SK-N-SH (cell line): Measurements from ENCODE around the gene SYT14. TPM values are rescaled to one million over a fixed set of nuclear protein-coding genes. Genes with fewer than 3 reads are reported as not detected.

ENCODE experiments used
- CTCF ChIA-PET: fragments of 300-600, 350-600 bp; formaldehyde crosslinking; extraction: SDS; loops from one replicate; lab custom pipeline; 2021; lab: Yijun Ruan, JAX
- POLR2A ChIA-PET: fragments of 350-600 bp; sonication (Branson Sonifier 250); formaldehyde crosslinking; extraction: SDS; loops from one replicate; lab custom pipeline; 2020; ENCODE audit warnings: antibody characterized with exemption, inconsistent platforms; lab: Yijun Ruan, JAX
- DNase-seq: peaks from one replicate; pipeline ENCODE4 v3.0.0; 2012
- H2AFZ ChIP-seq: fragments of 200-600 bp; sonication (generic); 2 replicates; pipeline ENCODE4 v1.8.1; 2016; ENCODE audit warnings: antibody characterized with exemption, mild to moderate bottlenecking, low read depth
- H3F3A ChIP-seq: fragments of 200-600 bp; sonication (generic); replicated peaks from 2 replicates; pipeline ENCODE3; 2016; ENCODE audit warnings: antibody characterized with exemption, mild to moderate bottlenecking; ENCODE audit not compliant: insufficient read depth
- H3K27ac ChIP-seq, 2 experiments: fragments of 200-500 bp in 1 of 2; fragments of 200-600 bp in 1 of 2; sonication (Bioruptor generic) in 1 of 2; sonication (generic), shearing (Covaris generic) in 1 of 2; 2 replicates each; pipeline versions ENCODE4 v1.5.1 to v1.6.1; 2014 to 2016; ENCODE audit warnings: low read depth in 2 of 2, inconsistent platforms in 1 of 2, low read length in 1 of 2, mild to moderate bottlenecking in 1 of 2, mixed read lengths in 1 of 2
- H3K27me3 ChIP-seq: fragments of 200-600 bp; sonication (generic), shearing (Covaris generic); 2 replicates; pipeline ENCODE4 v1.6.1; 2016; ENCODE audit warnings: mixed run types; ENCODE audit not compliant: insufficient read depth
- H3K36me3 ChIP-seq, 2 experiments: fragments of 200-500 bp in 1 of 2; fragments of 200-600 bp in 1 of 2; sonication (Bioruptor generic) in 1 of 2; sonication (generic) in 1 of 2; replicated peaks in 1 of 2; 2 replicates each; pipeline versions ENCODE3 to v1.5.1; 2014 to 2016; ENCODE audit warnings: low read length in 1 of 2, mild to moderate bottlenecking in 1 of 2; ENCODE audit not compliant: insufficient read depth in 2 of 2, control insufficient read depth in 1 of 2
- H3K4me1 ChIP-seq, 2 experiments: fragments of 200-500 bp in 1 of 2; fragments of 200-600 bp in 1 of 2; sonication (Bioruptor generic) in 1 of 2; sonication (generic), shearing (Covaris generic) in 1 of 2; 2 replicates each; pipeline versions ENCODE4 v1.5.1 to v1.6.1; 2014 to 2016; ENCODE audit warnings: low read depth in 1 of 2, low read length in 1 of 2, mixed run types in 1 of 2; ENCODE audit not compliant: insufficient read depth in 2 of 2, control insufficient read depth in 1 of 2
- H3K4me2 ChIP-seq: fragments of 200-600 bp; sonication (generic), shearing (Covaris generic); 2 replicates; pipeline ENCODE4 v1.6.1; 2017; ENCODE audit warnings: mixed run types
- H3K4me3 ChIP-seq, 2 experiments: fragments of 200-500 bp in 1 of 2; fragments of 200-600 bp in 1 of 2; sonication (Bioruptor generic) in 1 of 2; sonication (generic), shearing (Covaris generic) in 1 of 2; 2 replicates each; pipeline versions ENCODE4 v1.5.1 to v1.8.1; 2014 to 2016; ENCODE audit warnings: low read depth in 2 of 2, inconsistent platforms in 1 of 2, low read length in 1 of 2, mild to moderate bottlenecking in 1 of 2, mixed read lengths in 1 of 2, moderate library complexity in 1 of 2
- H3K79me2 ChIP-seq: fragments of 200-600 bp; sonication (generic); 2 replicates; pipeline ENCODE4 v1.8.1; 2017; ENCODE audit warnings: mild to moderate bottlenecking; ENCODE audit not compliant: insufficient read depth
- H3K9ac ChIP-seq: fragments of 200-600 bp; sonication (generic); 2 replicates; pipeline ENCODE4 v1.6.1; 2017; ENCODE audit warnings: mixed run types
- H3K9me2 ChIP-seq: fragments of 200-600 bp; sonication (generic); 2 replicates; pipeline ENCODE4 v1.6.1; 2017; ENCODE audit warnings: mixed run types
- H3K9me3 ChIP-seq: fragments of 200-600 bp; sonication (generic); 2 replicates; pipeline ENCODE4 v1.6.1; 2017; ENCODE audit warnings: mixed run types, mild to moderate bottlenecking, moderate library complexity
- H4K20me1 ChIP-seq: fragments of 200-600 bp; sonication (generic); 2 replicates; pipeline ENCODE4 v1.6.1; 2017; ENCODE audit warnings: mild to moderate bottlenecking, mixed run types; ENCODE audit not compliant: insufficient read depth
- ELF1 ChIP-seq: IDR thresholded peaks from 2 replicates; pipeline ENCODE4 v1.4.0; 2012
- EP300 ChIP-seq, 2 experiments: IDR thresholded peaks; 2 replicates each; pipeline versions ENCODE4 v1.4.0 to v1.6.1; 2012; ENCODE audit warnings: borderline replicate concordance in 1 of 2, low read depth in 1 of 2, low read length in 1 of 2
- EZH2phosphoT487 ChIP-seq: fragments of 200-600 bp; sonication (generic); IDR thresholded peaks from 2 replicates; pipeline ENCODE4 v1.6.1; 2017; ENCODE audit warnings: low read depth, mixed run types, mild to moderate bottlenecking, antibody characterized with exemption, moderate library complexity, borderline replicate concordance
- FOXJ3 ChIP-seq: sonication (generic); formaldehyde crosslinking; IDR thresholded peaks from 2 replicates; pipeline ENCODE4 v1.5.1; 2020; ENCODE audit warnings: mild to moderate bottlenecking, missing genetic modification reagents
- FOXM1 ChIP-seq: IDR thresholded peaks from 2 replicates; pipeline ENCODE4 v1.4.0; 2012; ENCODE audit warnings: low read depth, mild to moderate bottlenecking
- GABPA ChIP-seq: IDR thresholded peaks from 2 replicates; pipeline ENCODE4 v1.4.0; 2012; ENCODE audit warnings: low read depth, mild to moderate bottlenecking
- GATA2 ChIP-seq: sonication (generic); formaldehyde crosslinking; IDR thresholded peaks from 2 replicates; pipeline ENCODE4 v1.5.0; 2020; ENCODE audit warnings: mild to moderate bottlenecking, missing genetic modification reagents
- JUND ChIP-seq: IDR thresholded peaks from 2 replicates; pipeline ENCODE4 v1.4.0; 2012
- MEF2A ChIP-seq: IDR thresholded peaks from 2 replicates; pipeline ENCODE4 v1.4.0; 2012; ENCODE audit warnings: low read depth, borderline replicate concordance
- MXI1 ChIP-seq: IDR thresholded peaks from 2 replicates; pipeline ENCODE4 v1.6.1; 2012; ENCODE audit warnings: mild to moderate bottlenecking, low read depth, low read length, improper control_type of control experiment
- NFIC ChIP-seq: IDR thresholded peaks from 2 replicates; pipeline ENCODE4 v1.4.0; 2012; ENCODE audit warnings: borderline replicate concordance
- RAD21 ChIP-seq: IDR thresholded peaks from 2 replicates; pipeline ENCODE4 v1.6.1; 2012; ENCODE audit warnings: mild to moderate bottlenecking, low read length
- RCOR1 ChIP-seq: fragments of 150-350 bp; IDR thresholded peaks from 2 replicates; pipeline ENCODE4 v1.6.1; 2017; ENCODE audit warnings: antibody characterized with exemption, low read length
- RFX5 ChIP-seq: IDR thresholded peaks from 2 replicates; pipeline ENCODE4 v1.6.1; 2012; ENCODE audit warnings: mild to moderate bottlenecking, improper control_type of control experiment, low read length
- RXRA ChIP-seq: IDR thresholded peaks from 2 replicates; pipeline ENCODE4 v1.4.0; 2012; ENCODE audit warnings: low read depth, mild to moderate bottlenecking, borderline replicate concordance
- TAF1 ChIP-seq: IDR thresholded peaks from 2 replicates; pipeline ENCODE4 v1.6.1; 2012; ENCODE audit warnings: low read depth, mild to moderate bottlenecking, low read length, moderate library complexity, borderline replicate concordance
- TCF12 ChIP-seq: IDR thresholded peaks from 2 replicates; pipeline ENCODE4 v1.4.0; 2012
- TEAD4 ChIP-seq: IDR thresholded peaks from 2 replicates; pipeline ENCODE4 v1.4.0; 2012; ENCODE audit warnings: mild to moderate bottlenecking, borderline replicate concordance; ENCODE audit not compliant: insufficient read depth
- WGBS: methylation state at CpG from one replicate; pipeline ENCODE4 v1.1.6; 2017; ENCODE audit warnings: low lambda C conversion rate; 5-methylcytosine and 5-hydroxymethylcytosine counted together
- polyA plus RNA-seq, 3 experiments: library from polyadenylated mRNA; depleted of rRNA; stranded (reverse); fragments of >200 nt; gene quantifications; 2 replicates each; pipeline ENCODE4 v1.2.3, GENCODE V29; 2012
- TF ChIP-seq, protein P1 (sequence below): IDR thresholded peaks from 2 replicates; pipeline ENCODE4 v1.4.0; 2012; ENCODE audit warnings: low read depth, borderline replicate concordance
- TF ChIP-seq, protein P2 (sequence below): fragments of 200-600 bp; sonication (generic); IDR thresholded peaks from 2 replicates; pipeline ENCODE4 v1.6.1; 2017; ENCODE audit warnings: antibody characterized with exemption, mild to moderate bottlenecking, moderate library complexity
- TF ChIP-seq, protein P3 (sequence below): IDR thresholded peaks from 2 replicates; pipeline ENCODE4 v1.6.1; 2012; ENCODE audit warnings: mild to moderate bottlenecking, low read depth, low read length, moderate library complexity
- TF ChIP-seq, protein P4 (sequence below): IDR thresholded peaks from 2 replicates; pipeline ENCODE4 v1.4.0; 2012; ENCODE audit warnings: low read depth
- TF ChIP-seq, protein P5 (sequence below): IDR thresholded peaks from 2 replicates; pipeline ENCODE4; 2012
- TF ChIP-seq, protein P6 (sequence below): IDR thresholded peaks from 2 replicates; pipeline ENCODE4 v1.4.0; 2012; ENCODE audit warnings: low read depth, borderline replicate concordance

SYT14 gene
- polyA plus RNA-seq, 1 of the 3 experiments (the other 2 are of a cell fraction): 1.2 TPM

DNA sequence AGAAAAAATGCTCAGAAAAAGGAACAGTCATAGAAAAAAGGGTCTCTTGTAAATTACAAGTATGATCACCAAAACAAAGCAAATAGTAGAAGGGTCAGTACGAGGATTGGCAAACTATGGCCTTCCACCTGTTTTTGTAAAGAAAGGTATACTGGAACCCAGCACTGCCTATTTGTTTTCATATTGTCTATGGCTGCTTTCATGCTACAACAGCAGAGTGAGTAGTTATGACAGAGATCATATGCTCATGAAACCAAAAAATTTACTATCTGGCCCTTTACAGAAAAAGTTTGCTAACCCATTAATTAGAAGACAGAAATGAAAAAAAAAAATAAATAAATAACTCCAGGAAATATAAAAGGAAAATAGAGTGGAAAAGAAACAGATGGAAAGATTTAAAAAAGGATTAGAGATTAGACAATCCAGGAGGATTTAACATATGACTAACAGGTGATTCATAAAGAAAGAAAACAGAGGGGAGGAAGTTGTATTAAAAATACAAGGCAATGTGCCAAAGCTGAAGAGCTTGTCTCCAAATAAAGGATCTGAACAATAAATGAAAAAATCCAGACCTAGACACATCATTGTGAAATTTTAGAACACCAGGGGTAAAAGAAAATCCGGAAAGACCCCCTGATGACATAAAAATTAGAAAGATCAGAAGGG lies 186.0 kb downstream of the SYT14 start:
- CTCF ChIA-PET: interaction anchor here (0.9 to 1.8 kb wide), 4 partner anchors 27 to 278 kb away, joined by 3 to 4 read pairs (median 4); no protein-coding TSS in a partner anchor
- H3K9ac ChIP-seq: no peak overlapping the region
- no peaks in the 10 kb centered on the region for H3K79me2 ChIP-seq
- POLR2A ChIA-PET: interaction anchor here (1.0 kb wide), 1 partner anchor 205 kb away, joined by 3 read pairs; the partner anchor contains the start of gene HHAT
- no peak overlapping the region for H2AFZ ChIP-seq
- H3K27ac ChIP-seq: peak overlapping the region; percentile 94 to 98
- H3K4me2 ChIP-seq: peak overlapping the region; percentile 46; the same call in 1 of the 2 replicates
- H3K27me3 ChIP-seq: no peaks in the 10 kb centered on the region
- WGBS: 22% methylated on average over 2 of the region's 2 CpGs
- peaks cover 19% of the 10 kb centered on the region for H3F3A ChIP-seq
- H3K9me2 ChIP-seq: no peaks in the 10 kb centered on the region
- H4K20me1 ChIP-seq: no peaks in the 10 kb centered on the region
- DNase-seq: no peak
- H3K4me1 ChIP-seq: peaks cover 33 to 35% of the 10 kb centered on the region in 2 experiments
- peaks cover 0 to 2% of the 10 kb centered on the region in 2 experiments for H3K36me3 ChIP-seq
- no peak overlapping the region for H3K4me3 ChIP-seq
- H3K9me3 ChIP-seq: no peaks in the 10 kb centered on the region
- TF ChIP-seq EZH2phosphoT487 (no peak), GATA2 (CRISPR knock-in tag) (no peak), RFX5 (no peak), RAD21 (no peak), EP300 (IDR thresholded peaks at IDR 0.05; ENCODE audit: borderline replicate concordance in 1 of 2, low read depth in 1 of 2, low read length in 1 of 2) (peak; percentile 75 to 95), TAF1 (no peak), FOXJ3 (no peak), NFIC (peak; percentile 95), TEAD4 (peak; percentile 83), TCF12 (peak; percentile 99), MEF2A (peak; percentile 85), MXI1 (no peak), RXRA (peak; percentile 55; the same call in 1 of the 2 replicates), ELF1 (peak; percentile 25; the same call in 1 of the 2 replicates), GABPA (peak; percentile 29; the same call in 1 of the 2 replicates), RCOR1 (no peak), JUND (peak; percentile 96), FOXM1 (peak; percentile 84)
- TF ChIP-seq, protein P1, sequence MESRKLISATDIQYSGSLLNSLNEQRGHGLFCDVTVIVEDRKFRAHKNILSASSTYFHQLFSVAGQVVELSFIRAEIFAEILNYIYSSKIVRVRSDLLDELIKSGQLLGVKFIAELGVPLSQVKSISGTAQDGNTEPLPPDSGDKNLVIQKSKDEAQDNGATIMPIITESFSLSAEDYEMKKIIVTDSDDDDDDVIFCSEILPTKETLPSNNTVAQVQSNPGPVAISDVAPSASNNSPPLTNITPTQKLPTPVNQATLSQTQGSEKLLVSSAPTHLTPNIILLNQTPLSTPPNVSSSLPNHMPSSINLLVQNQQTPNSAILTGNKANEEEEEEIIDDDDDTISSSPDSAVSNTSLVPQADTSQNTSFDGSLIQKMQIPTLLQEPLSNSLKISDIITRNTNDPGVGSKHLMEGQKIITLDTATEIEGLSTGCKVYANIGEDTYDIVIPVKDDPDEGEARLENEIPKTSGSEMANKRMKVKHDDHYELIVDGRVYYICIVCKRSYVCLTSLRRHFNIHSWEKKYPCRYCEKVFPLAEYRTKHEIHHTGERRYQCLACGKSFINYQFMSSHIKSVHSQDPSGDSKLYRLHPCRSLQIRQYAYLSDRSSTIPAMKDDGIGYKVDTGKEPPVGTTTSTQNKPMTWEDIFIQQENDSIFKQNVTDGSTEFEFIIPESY: no peak
- TF ChIP-seq, protein P2, sequence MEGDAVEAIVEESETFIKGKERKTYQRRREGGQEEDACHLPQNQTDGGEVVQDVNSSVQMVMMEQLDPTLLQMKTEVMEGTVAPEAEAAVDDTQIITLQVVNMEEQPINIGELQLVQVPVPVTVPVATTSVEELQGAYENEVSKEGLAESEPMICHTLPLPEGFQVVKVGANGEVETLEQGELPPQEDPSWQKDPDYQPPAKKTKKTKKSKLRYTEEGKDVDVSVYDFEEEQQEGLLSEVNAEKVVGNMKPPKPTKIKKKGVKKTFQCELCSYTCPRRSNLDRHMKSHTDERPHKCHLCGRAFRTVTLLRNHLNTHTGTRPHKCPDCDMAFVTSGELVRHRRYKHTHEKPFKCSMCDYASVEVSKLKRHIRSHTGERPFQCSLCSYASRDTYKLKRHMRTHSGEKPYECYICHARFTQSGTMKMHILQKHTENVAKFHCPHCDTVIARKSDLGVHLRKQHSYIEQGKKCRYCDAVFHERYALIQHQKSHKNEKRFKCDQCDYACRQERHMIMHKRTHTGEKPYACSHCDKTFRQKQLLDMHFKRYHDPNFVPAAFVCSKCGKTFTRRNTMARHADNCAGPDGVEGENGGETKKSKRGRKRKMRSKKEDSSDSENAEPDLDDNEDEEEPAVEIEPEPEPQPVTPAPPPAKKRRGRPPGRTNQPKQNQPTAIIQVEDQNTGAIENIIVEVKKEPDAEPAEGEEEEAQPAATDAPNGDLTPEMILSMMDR: no peak
- TF ChIP-seq, protein P3, sequence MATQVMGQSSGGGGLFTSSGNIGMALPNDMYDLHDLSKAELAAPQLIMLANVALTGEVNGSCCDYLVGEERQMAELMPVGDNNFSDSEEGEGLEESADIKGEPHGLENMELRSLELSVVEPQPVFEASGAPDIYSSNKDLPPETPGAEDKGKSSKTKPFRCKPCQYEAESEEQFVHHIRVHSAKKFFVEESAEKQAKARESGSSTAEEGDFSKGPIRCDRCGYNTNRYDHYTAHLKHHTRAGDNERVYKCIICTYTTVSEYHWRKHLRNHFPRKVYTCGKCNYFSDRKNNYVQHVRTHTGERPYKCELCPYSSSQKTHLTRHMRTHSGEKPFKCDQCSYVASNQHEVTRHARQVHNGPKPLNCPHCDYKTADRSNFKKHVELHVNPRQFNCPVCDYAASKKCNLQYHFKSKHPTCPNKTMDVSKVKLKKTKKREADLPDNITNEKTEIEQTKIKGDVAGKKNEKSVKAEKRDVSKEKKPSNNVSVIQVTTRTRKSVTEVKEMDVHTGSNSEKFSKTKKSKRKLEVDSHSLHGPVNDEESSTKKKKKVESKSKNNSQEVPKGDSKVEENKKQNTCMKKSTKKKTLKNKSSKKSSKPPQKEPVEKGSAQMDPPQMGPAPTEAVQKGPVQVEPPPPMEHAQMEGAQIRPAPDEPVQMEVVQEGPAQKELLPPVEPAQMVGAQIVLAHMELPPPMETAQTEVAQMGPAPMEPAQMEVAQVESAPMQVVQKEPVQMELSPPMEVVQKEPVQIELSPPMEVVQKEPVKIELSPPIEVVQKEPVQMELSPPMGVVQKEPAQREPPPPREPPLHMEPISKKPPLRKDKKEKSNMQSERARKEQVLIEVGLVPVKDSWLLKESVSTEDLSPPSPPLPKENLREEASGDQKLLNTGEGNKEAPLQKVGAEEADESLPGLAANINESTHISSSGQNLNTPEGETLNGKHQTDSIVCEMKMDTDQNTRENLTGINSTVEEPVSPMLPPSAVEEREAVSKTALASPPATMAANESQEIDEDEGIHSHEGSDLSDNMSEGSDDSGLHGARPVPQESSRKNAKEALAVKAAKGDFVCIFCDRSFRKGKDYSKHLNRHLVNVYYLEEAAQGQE: no peak
- TF ChIP-seq, protein P4, sequence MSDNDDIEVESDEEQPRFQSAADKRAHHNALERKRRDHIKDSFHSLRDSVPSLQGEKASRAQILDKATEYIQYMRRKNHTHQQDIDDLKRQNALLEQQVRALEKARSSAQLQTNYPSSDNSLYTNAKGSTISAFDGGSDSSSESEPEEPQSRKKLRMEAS: no peak
- TF ChIP-seq, protein P5, sequence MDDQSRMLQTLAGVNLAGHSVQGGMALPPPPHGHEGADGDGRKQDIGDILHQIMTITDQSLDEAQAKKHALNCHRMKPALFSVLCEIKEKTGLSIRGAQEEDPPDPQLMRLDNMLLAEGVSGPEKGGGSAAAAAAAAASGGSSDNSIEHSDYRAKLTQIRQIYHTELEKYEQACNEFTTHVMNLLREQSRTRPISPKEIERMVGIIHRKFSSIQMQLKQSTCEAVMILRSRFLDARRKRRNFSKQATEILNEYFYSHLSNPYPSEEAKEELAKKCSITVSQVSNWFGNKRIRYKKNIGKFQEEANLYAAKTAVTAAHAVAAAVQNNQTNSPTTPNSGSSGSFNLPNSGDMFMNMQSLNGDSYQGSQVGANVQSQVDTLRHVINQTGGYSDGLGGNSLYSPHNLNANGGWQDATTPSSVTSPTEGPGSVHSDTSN: peak; percentile 65
- TF ChIP-seq, protein P6, sequence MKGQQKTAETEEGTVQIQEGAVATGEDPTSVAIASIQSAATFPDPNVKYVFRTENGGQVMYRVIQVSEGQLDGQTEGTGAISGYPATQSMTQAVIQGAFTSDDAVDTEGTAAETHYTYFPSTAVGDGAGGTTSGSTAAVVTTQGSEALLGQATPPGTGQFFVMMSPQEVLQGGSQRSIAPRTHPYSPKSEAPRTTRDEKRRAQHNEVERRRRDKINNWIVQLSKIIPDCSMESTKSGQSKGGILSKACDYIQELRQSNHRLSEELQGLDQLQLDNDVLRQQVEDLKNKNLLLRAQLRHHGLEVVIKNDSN: no peak
